ENCODE results near the gene BDP1. TPM values are rescaled to one million over a fixed set of nuclear protein-coding genes. Genes with fewer than 3 reads are reported as not detected.
"Not testable (repeated sequence)": the region's sequence is repeated elsewhere in the genome, so short reads cannot be mapped to it uniquely, and the experiment has no call there.

BDP1 gene
- total RNA-seq, 2 donors from 2014 or later: 18.9 to 21.8 TPM

DNA sequence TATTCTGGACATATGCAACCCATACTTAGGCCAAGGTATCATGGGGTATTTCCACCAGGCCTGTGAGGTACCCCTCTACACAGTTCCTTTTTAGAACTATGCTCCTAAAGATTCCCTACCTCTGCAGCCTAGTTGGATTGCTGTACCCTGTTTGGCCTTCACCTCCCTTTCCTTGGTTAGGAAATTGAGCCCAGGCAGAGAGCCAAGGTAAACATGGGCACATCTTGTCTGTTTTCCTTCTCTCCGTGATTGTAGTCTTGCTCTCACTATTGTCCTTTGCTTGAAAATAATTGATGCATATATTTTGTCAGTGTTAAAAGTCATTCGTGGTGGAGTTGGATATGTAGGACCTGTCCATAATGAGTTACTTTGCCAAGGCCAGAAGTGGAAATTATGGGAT is 26.7 kb downstream of the BDP1 start:
- H3K9ac ChIP-seq (ENCODE audit: low read depth in 2 of 2, low read length in 2 of 2): no peak overlapping the region
- DNase-seq: peak; percentile 64
- no peaks in the 10 kb centered on the region for H3K9me3 ChIP-seq
- no peaks in the 10 kb centered on the region for H3K27me3 ChIP-seq
- TF ChIP-seq, protein P1, sequence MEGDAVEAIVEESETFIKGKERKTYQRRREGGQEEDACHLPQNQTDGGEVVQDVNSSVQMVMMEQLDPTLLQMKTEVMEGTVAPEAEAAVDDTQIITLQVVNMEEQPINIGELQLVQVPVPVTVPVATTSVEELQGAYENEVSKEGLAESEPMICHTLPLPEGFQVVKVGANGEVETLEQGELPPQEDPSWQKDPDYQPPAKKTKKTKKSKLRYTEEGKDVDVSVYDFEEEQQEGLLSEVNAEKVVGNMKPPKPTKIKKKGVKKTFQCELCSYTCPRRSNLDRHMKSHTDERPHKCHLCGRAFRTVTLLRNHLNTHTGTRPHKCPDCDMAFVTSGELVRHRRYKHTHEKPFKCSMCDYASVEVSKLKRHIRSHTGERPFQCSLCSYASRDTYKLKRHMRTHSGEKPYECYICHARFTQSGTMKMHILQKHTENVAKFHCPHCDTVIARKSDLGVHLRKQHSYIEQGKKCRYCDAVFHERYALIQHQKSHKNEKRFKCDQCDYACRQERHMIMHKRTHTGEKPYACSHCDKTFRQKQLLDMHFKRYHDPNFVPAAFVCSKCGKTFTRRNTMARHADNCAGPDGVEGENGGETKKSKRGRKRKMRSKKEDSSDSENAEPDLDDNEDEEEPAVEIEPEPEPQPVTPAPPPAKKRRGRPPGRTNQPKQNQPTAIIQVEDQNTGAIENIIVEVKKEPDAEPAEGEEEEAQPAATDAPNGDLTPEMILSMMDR (IDR thresholded peaks at IDR 0.05): no peak
- H3K4me3 ChIP-seq: no peak overlapping the region
- no peaks in the 10 kb centered on the region for H3K4me1 ChIP-seq
- H3K36me3 ChIP-seq: no peaks in the 10 kb centered on the region
- intact Hi-C loops (cut with DNase I): no loop called here
- H3K27ac ChIP-seq: no peak overlapping the region

DNA sequence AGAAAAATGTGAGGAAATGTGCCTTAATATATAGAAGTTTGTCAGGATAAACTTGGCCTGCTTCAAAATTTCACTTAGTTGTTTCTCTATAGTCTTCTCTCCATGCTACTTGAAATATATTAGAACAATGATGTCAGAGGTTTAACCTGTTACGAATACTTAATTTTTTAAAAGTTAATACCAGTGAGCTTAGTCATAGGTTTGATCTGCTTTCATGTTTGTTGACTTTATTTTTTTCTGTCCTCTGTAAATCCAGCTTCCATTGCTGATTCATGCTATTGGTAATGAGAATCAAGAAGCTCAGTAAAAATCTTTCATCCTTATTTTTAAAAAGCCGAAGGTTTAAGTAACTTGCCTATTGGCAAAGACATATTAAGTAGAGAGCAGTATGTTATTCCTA is 27.9 kb downstream of the BDP1 start:
- H3K9ac ChIP-seq (ENCODE audit: low read depth in 2 of 2, low read length in 2 of 2): no peak overlapping the region
- H3K4me1 ChIP-seq: no peaks in the 10 kb centered on the region
- no peaks in the 10 kb centered on the region for H3K9me3 ChIP-seq
- TF ChIP-seq, protein P1 (IDR thresholded peaks at IDR 0.05): no peak
- intact Hi-C loops (cut with DNase I): no loop called here
- no peak for DNase-seq
- H3K27ac ChIP-seq: no peak overlapping the region
- H3K36me3 ChIP-seq: no peaks in the 10 kb centered on the region
- no peak overlapping the region for H3K4me3 ChIP-seq
- no peaks in the 10 kb centered on the region for H3K27me3 ChIP-seq

DNA sequence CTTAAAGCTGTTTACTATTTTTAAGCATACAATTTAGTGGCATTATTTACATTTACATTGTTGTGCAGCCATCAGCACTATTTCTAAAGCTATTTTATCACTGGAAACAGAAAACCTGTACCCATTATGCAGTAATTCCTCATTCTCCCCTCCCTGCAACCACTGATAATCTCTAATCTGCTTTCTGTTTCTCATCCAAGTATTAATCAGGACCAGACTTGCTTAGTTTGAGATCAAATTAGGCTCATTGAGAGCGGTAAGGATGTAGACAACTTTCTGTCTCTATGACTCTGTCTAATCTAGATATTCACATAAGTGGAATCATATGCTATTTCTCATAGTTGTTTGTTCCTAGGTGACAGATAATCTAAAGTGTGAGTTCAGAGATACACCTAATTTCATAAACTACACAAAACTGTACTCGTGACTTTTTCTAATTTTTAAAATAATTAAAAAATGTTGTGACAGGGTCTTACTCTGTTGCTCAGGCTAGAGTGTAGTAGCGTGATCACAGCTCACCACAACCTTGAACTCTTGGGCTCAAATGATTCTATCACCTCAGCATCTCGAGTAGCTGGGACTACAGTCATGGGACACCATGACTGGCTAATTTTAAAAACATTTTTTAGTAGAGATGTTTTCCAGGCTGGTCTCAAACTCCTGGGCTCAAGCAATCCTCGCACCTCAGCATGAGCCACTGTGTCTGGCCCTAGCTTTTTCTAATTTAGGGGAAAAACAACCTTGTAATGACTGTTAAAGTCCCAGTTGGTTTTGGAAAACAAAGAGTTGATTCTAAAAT is 37.6 kb downstream of the BDP1 start:
- Histone ChIP-seq H3K4me3 (no peak overlapping the region), H3K27ac (no peak overlapping the region), H3K27me3 (no peaks in the 10 kb centered on the region), H3K4me1 (no peaks in the 10 kb centered on the region), H3K36me3 (peaks cover 5% of the 10 kb centered on the region), H3K9ac (ENCODE audit: low read depth in 2 of 2, low read length in 2 of 2) (no peak overlapping the region), H3K9me3 (no peaks in the 10 kb centered on the region)
- intact Hi-C loops (cut with DNase I): no loop called here
- DNase-seq: no peak
- TF ChIP-seq, protein P1 (IDR thresholded peaks at IDR 0.05): no peak

DNA sequence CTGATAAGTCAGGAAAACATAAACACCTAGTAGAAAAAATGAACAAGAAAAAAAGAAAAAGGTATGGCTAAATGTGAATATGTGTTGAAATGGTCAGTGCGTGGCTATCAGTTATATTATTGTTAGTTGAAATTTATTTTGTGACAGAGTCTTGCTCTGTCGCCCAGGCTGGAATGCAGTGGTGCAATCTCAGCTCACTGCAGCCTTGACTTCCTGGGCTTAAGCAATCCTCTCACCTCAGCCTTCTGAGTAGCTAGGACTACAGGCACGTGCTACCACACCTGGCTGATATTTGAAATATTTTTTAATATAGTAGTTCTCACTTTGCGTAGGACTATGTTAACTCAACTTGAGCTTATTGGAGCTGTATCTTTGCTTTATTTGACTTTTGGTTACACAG is 38.8 kb downstream of the BDP1 start:
- H3K4me3 ChIP-seq; H3K36me3 ChIP-seq; H3K4me1 ChIP-seq; H3K27me3 ChIP-seq; H3K9ac ChIP-seq (ENCODE audit: low read depth in 2 of 2, low read length in 2 of 2); intact Hi-C loops (cut with DNase I); DNase-seq; H3K27ac ChIP-seq; H3K9me3 ChIP-seq: not testable (repeated sequence)

DNA sequence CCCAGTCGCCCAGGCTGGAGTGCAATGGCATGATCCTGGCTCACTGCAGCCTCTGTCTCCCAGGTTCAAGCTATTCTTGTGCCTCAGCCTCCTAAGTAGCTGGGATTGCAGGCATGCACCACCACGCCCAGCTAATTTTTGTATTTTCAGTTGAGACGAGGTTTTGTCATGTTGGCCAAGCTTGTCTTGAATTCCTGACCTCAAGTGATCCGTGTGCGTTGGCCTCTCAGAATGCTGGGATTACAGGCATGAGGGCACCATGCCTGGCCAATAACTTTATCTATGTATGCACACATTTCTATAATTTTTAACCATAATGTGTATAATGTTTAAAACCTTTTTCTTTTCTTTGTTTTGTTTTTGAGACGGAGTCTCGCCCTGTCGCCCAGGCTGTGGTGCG is 43.3 kb downstream of the BDP1 start:
- H3K27me3 ChIP-seq; H3K36me3 ChIP-seq; H3K9me3 ChIP-seq; intact Hi-C loops (cut with DNase I); DNase-seq; H3K4me3 ChIP-seq; H3K9ac ChIP-seq (ENCODE audit: low read depth in 2 of 2, low read length in 2 of 2); H3K27ac ChIP-seq; H3K4me1 ChIP-seq: not testable (repeated sequence)

DNA sequence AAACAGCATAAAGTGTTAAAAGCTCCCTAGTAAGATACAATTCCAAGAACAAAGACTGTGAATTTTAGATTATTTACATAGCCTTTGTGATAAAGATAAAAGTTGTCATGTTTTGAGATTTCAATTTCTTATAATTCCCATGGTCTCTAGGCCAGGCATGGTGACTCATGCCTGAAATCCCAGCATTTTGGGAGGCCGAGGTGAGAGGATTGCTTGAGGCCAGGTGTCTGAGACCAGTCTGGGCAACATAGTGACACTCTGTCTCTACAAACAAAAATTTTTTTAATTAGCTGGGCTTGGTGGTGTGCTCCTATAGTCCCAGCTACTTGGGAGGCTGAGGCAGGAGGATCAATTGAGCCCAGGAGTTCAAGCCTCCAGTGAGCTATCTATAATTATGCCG is 48.1 kb downstream of the BDP1 start:
- DNase-seq: no peak
- no peak overlapping the region for H3K9ac ChIP-seq (ENCODE audit: low read depth in 2 of 2, low read length in 2 of 2)
- no peaks in the 10 kb centered on the region for H3K9me3 ChIP-seq
- no peaks in the 10 kb centered on the region for H3K36me3 ChIP-seq
- H3K27ac ChIP-seq: no peak overlapping the region
- H3K4me1 ChIP-seq: no peaks in the 10 kb centered on the region
- intact Hi-C loops (cut with DNase I): no loop called here
- no peaks in the 10 kb centered on the region for H3K27me3 ChIP-seq
- TF ChIP-seq, protein P1 (IDR thresholded peaks at IDR 0.05): no peak
- H3K4me3 ChIP-seq: no peak overlapping the region
